Parathyroid adenoma (tissue), 2 donors: Measurements from ENCODE around the gene HTATIP2.

Source experiments
- H2AFZ ChIP-seq: fragments of 300-600 bp; sonication (generic); one replicate; pipeline ENCODE4 v1.7.0; 2017; ENCODE audit warnings: antibody characterized with exemption, mild to moderate bottlenecking
- H3K27ac ChIP-seq: fragments of 300-600 bp; sonication (generic); one replicate; pipeline ENCODE4 v1.7.0; 2017
- H3K27me3 ChIP-seq: fragments of 300-600 bp; sonication (generic); one replicate; pipeline ENCODE4 v1.7.0; 2017; ENCODE audit warnings: low read length; ENCODE audit not compliant: control insufficient read depth, insufficient read depth
- H3K36me3 ChIP-seq: fragments of 300-600 bp; sonication (generic); one replicate; pipeline ENCODE4 v1.7.0; 2017; ENCODE audit warnings: low read length; ENCODE audit not compliant: control insufficient read depth, insufficient read depth
- H3K4me1 ChIP-seq: fragments of 300-600 bp; sonication (generic); one replicate; pipeline ENCODE4 v1.7.0; 2017; ENCODE audit warnings: control low read depth
- H3K4me2 ChIP-seq: fragments of 300-600 bp; sonication (generic); one replicate; pipeline ENCODE4 v1.7.0; 2017; ENCODE audit warnings: low read length
- H3K4me3 ChIP-seq: fragments of 300-600 bp; sonication (generic); one replicate; pipeline ENCODE4 v1.7.0; 2017; ENCODE audit warnings: low read depth, low read length
- H3K79me2 ChIP-seq: fragments of 300-600 bp; sonication (generic); one replicate; pipeline ENCODE4 v1.7.0; 2017; ENCODE audit warnings: control low read depth
- H3K9ac ChIP-seq: fragments of 300-600 bp; sonication (generic); one replicate; pipeline ENCODE4 v1.7.0; 2017; ENCODE audit warnings: mild to moderate bottlenecking
- H3K9me3 ChIP-seq: fragments of 300-600 bp; sonication (generic); one replicate; pipeline ENCODE4 v1.7.0; 2017; ENCODE audit warnings: low read length; ENCODE audit not compliant: control insufficient read depth
- CTCF ChIP-seq: fragments of 300-600 bp; sonication (generic); IDR thresholded peaks from one replicate; pipeline ENCODE4 v1.7.0; 2017; ENCODE audit warnings: antibody characterized with exemption, mild to moderate bottlenecking
- donor health status: primary hyperparathyroidism.

HTATIP2 gene

GRCh38 chr11:20429216-20429615 is 65.7 kb downstream of the HTATIP2 start:
- Histone ChIP-seq H3K79me2 (no peaks in the 10 kb centered on the region), H3K9ac (no peak overlapping the region), H3K4me2 (no peak overlapping the region), H3K36me3 (no peaks in the 10 kb centered on the region), H3K27ac (no peak overlapping the region), H3K4me3 (no peak overlapping the region), H3K27me3 (no peaks in the 10 kb centered on the region), H2AFZ (no peak overlapping the region), H3K9me3 (no peaks in the 10 kb centered on the region), H3K4me1 (no peaks in the 10 kb centered on the region)
- TF ChIP-seq CTCF: no peak
